Measurements from ENCODE around the gene ZNF189.

- TF ChIP-seq CTCF (IDR thresholded peaks at IDR 0.05) (no peak), ZFX (IDR thresholded peaks at IDR 0.05; ENCODE audit: borderline replicate concordance) (no peak)
Observed at GRCh38 chr9:101365181-101365580, 33.5 kb upstream of the ZNF189 start.

Data from 22Rv1 (cell line).